HL-60 (cell line): ENCODE data around the gene FBXO15.

ENCODE experiments used
- DNase-seq, 2 experiments: peaks; one replicate each; pipeline ENCODE4 v3.0.0-alpha.2; 2010 to 2020; ENCODE audit warnings: low read depth in 1 of 2, low spot score in 1 of 2
- H3K27ac ChIP-seq: fragments of 250-450 bp; sonication (Bioruptor Pico); replicated peaks from 2 replicates; pipeline ENCODE4 v1.5.1; 2020; ENCODE audit warnings: mild to moderate bottlenecking, moderate library complexity
- H3K27me3 ChIP-seq: fragments of 250-450 bp; sonication (Bioruptor Pico); 2 replicates; pipeline ENCODE4 v1.5.1; 2021; ENCODE audit warnings: mild to moderate bottlenecking, moderate library complexity; ENCODE audit not compliant: insufficient read depth, poor library complexity, severe bottlenecking
- H3K4me3 ChIP-seq: replicated peaks from 2 replicates; pipeline ENCODE4 v1.5.1; 2011; ENCODE audit warnings: mild to moderate bottlenecking, control low read depth, low read length; ENCODE audit not compliant: insufficient read depth
- GABPA ChIP-seq: IDR thresholded peaks from 2 replicates; pipeline ENCODE4 v1.6.1; 2012; ENCODE audit warnings: low read depth
- POLR2AphosphoS5 ChIP-seq: IDR thresholded peaks from 2 replicates; pipeline ENCODE4 v1.6.1; 2012; ENCODE audit warnings: low read depth
- SPI1 ChIP-seq: IDR thresholded peaks from 2 replicates; pipeline ENCODE4 v1.6.1; 2012; ENCODE audit warnings: low read depth, mild to moderate bottlenecking, borderline replicate concordance
- TF ChIP-seq, protein P1 (sequence below): IDR thresholded peaks from 2 replicates; pipeline ENCODE4 v1.6.1; 2012; ENCODE audit warnings: low read depth; ENCODE audit not compliant: insufficient replicate concordance
- TF ChIP-seq, protein P2 (sequence below): IDR thresholded peaks from one replicate; pipeline ENCODE4 v1.5.1; 2011; ENCODE audit warnings: low read length, control low read depth, inconsistent platforms; ENCODE audit not compliant: insufficient read depth

FBXO15 gene

DNA sequence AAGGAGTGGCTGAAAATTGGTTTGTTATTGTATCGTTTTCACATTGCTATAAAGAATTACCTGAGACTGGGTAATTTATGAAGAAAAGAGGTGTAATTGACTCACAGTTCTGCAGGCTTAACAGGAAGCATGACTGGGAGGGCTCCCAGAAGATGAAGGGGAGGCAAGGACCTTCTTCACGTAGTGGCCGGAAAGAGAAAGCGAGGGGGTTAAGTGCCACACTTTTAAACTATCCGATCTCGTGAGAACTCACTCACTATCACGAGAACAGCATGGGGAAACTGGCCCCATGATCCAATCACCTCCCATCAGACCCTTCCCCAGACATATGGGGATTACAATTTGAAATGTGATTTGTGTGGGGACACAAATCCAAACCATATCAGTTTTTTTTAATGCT is 81.6 kb downstream of the FBXO15 start:
- no peak overlapping the region for H3K27ac ChIP-seq
- TF ChIP-seq, protein P1, sequence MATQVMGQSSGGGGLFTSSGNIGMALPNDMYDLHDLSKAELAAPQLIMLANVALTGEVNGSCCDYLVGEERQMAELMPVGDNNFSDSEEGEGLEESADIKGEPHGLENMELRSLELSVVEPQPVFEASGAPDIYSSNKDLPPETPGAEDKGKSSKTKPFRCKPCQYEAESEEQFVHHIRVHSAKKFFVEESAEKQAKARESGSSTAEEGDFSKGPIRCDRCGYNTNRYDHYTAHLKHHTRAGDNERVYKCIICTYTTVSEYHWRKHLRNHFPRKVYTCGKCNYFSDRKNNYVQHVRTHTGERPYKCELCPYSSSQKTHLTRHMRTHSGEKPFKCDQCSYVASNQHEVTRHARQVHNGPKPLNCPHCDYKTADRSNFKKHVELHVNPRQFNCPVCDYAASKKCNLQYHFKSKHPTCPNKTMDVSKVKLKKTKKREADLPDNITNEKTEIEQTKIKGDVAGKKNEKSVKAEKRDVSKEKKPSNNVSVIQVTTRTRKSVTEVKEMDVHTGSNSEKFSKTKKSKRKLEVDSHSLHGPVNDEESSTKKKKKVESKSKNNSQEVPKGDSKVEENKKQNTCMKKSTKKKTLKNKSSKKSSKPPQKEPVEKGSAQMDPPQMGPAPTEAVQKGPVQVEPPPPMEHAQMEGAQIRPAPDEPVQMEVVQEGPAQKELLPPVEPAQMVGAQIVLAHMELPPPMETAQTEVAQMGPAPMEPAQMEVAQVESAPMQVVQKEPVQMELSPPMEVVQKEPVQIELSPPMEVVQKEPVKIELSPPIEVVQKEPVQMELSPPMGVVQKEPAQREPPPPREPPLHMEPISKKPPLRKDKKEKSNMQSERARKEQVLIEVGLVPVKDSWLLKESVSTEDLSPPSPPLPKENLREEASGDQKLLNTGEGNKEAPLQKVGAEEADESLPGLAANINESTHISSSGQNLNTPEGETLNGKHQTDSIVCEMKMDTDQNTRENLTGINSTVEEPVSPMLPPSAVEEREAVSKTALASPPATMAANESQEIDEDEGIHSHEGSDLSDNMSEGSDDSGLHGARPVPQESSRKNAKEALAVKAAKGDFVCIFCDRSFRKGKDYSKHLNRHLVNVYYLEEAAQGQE, result no peak
- TF ChIP-seq GABPA (no peak), SPI1 (no peak), POLR2AphosphoS5 (no peak)
- TF ChIP-seq, protein P2, sequence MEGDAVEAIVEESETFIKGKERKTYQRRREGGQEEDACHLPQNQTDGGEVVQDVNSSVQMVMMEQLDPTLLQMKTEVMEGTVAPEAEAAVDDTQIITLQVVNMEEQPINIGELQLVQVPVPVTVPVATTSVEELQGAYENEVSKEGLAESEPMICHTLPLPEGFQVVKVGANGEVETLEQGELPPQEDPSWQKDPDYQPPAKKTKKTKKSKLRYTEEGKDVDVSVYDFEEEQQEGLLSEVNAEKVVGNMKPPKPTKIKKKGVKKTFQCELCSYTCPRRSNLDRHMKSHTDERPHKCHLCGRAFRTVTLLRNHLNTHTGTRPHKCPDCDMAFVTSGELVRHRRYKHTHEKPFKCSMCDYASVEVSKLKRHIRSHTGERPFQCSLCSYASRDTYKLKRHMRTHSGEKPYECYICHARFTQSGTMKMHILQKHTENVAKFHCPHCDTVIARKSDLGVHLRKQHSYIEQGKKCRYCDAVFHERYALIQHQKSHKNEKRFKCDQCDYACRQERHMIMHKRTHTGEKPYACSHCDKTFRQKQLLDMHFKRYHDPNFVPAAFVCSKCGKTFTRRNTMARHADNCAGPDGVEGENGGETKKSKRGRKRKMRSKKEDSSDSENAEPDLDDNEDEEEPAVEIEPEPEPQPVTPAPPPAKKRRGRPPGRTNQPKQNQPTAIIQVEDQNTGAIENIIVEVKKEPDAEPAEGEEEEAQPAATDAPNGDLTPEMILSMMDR, result no peak
- no peak for DNase-seq
- H3K4me3 ChIP-seq, result no peak overlapping the region
- H3K27me3 ChIP-seq, result peaks cover 2% of the 10 kb centered on the region

DNA sequence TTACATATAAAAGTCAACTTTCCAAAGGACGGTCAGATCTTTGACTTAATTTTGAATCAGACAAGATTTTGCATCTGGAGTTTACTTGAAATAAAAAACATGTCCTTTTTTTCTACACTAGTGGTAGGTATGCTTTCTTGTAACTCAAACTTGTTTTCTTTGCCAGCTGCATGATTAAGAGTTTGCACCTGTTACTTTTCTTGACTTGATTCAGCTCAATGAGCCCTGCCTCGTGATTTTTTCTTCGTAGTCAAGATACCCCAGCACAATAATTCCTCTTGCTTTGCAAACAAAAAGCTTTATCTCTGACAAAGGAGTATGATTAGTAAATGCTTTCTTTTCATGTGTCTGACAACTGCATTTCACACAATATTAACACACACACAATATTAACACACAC is 82.3 kb downstream of the FBXO15 start:
- no peak for TF ChIP-seq GABPA
- TF ChIP-seq, protein P2, result no peak
- TF ChIP-seq, protein P1, result no peak
- TF ChIP-seq POLR2AphosphoS5, result no peak
- TF ChIP-seq SPI1, result no peak
- no peak overlapping the region for H3K27ac ChIP-seq
- no peak overlapping the region for H3K4me3 ChIP-seq
- DNase-seq, result no peak
- H3K27me3 ChIP-seq, result peaks cover 2% of the 10 kb centered on the region

DNA sequence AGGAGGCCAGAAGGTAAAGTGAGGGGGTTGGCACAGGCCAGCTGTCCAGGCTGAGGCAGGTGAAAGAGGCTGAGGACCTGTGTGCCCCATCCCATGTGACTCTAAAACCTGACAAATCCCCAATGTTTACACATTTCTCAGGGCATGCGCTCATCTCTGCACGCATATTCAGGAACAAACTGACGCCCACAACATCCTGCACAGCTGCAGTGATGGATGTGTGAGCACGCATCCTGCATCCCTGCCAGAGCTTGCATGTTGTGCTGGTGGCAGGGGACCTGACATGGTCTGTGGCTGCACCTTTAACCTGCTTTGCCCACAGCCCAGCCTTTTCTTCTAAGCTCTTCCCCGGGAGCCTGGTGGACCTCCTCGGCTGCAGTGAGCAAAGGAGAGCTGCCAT is 83.1 kb downstream of the FBXO15 start:
- Histone ChIP-seq H3K27me3 (peaks cover 2% of the 10 kb centered on the region), H3K27ac (no peak overlapping the region), H3K4me3 (no peak overlapping the region)
- DNase-seq, result no peak
- no peak for TF ChIP-seq POLR2AphosphoS5
- TF ChIP-seq, protein P2, result no peak
- no peak for TF ChIP-seq SPI1
- TF ChIP-seq GABPA, result no peak
- TF ChIP-seq, protein P1, result no peak
